Neural progenitor cell (in vitro differentiated cells): Measurements from ENCODE around the gene TANC1. TPM values are rescaled to one million over a fixed set of nuclear protein-coding genes. Genes with fewer than 3 reads are reported as not detected.

Source experiments
- DNase-seq: peaks from one replicate; pipeline ENCODE4 v3.0.0-alpha.2; 2016; ENCODE audit warnings: low spot score
- H2AFZ ChIP-seq: fragments of 200-600 bp; sonication (generic); replicated peaks from 2 replicates; pipeline ENCODE4 v1.6.1; 2016; ENCODE audit warnings: antibody characterized with exemption
- H3F3A ChIP-seq: fragments of 200-600 bp; sonication (generic); 2 replicates; pipeline ENCODE4 v1.6.1; 2016; ENCODE audit warnings: antibody characterized with exemption, low read depth
- H3K27ac ChIP-seq: fragments of 200-600 bp; sonication (generic); 2 replicates; pipeline ENCODE4 v1.5.1; 2016; ENCODE audit warnings: mild to moderate bottlenecking
- H3K27me3 ChIP-seq: fragments of 200-600 bp; sonication (generic); 2 replicates; pipeline ENCODE4 v1.6.1; 2016; ENCODE audit warnings: mild to moderate bottlenecking, moderate library complexity
- H3K36me3 ChIP-seq: fragments of 200-600 bp; sonication (generic); 2 replicates; pipeline ENCODE4 v1.5.1; 2016
- H3K4me1 ChIP-seq: fragments of 200-600 bp; sonication (generic); 2 replicates; pipeline ENCODE4 v1.6.1; 2016; ENCODE audit warnings: mixed run types
- H3K4me2 ChIP-seq: fragments of 200-600 bp; sonication (generic); 2 replicates; pipeline ENCODE4 v1.6.1; 2016
- H3K4me3 ChIP-seq: fragments of 200-600 bp; sonication (generic); 2 replicates; pipeline ENCODE4 v1.5.1; 2016
- H3K79me2 ChIP-seq: fragments of 200-600 bp; sonication (generic); 2 replicates; pipeline ENCODE4 v1.6.1; 2016; ENCODE audit warnings: low read depth
- H3K9ac ChIP-seq: fragments of 200-600 bp; sonication (generic); 2 replicates; pipeline ENCODE4 v1.6.1; 2016
- H3K9me3 ChIP-seq: fragments of 200-600 bp; sonication (generic); 2 replicates; pipeline ENCODE4 v1.5.1; 2016; ENCODE audit warnings: low read depth
- H4K20me1 ChIP-seq: fragments of 200-600 bp; sonication (generic); 2 replicates; pipeline ENCODE4 v1.6.1; 2016; ENCODE audit warnings: low read depth
- H3K27ac Mint-ChIP-seq: 3 replicates; pipeline ENCODE4 v1.8.0; 2021; ENCODE audit warnings: mixed read lengths
- H3K27me3 Mint-ChIP-seq: 2 replicates; pipeline ENCODE4 v1.8.0; 2022; ENCODE audit warnings: low read depth, mild to moderate bottlenecking, inconsistent platforms, moderate library complexity, mixed read lengths; ENCODE audit not compliant: insufficient read depth
- H3K36me3 Mint-ChIP-seq: 3 replicates; pipeline ENCODE4 v1.8.0; 2021; ENCODE audit warnings: mixed read lengths
- H3K4me1 Mint-ChIP-seq: 3 replicates; pipeline ENCODE4 v1.8.0; 2021; ENCODE audit warnings: mixed read lengths
- H3K4me3 Mint-ChIP-seq: 3 replicates; pipeline ENCODE4 v1.8.0; 2021; ENCODE audit warnings: mild to moderate bottlenecking, moderate library complexity, mixed read lengths
- H3K9me3 Mint-ChIP-seq: 3 replicates; pipeline ENCODE4 v1.8.0; 2020; ENCODE audit warnings: mixed read lengths
- EZH2 ChIP-seq: fragments of 200-600 bp; sonication (generic); IDR thresholded peaks from 2 replicates; pipeline ENCODE4 v1.6.1; 2017; ENCODE audit warnings: antibody characterized with exemption, mild to moderate bottlenecking, moderate library complexity
- EZH2phosphoT487 ChIP-seq: fragments of 200-600 bp; sonication (generic); IDR thresholded peaks from 2 replicates; pipeline ENCODE4 v1.6.1; 2017; ENCODE audit warnings: antibody characterized with exemption
- total RNA-seq: library from RNA; depleted of rRNA; stranded (reverse); fragments of >200 nt; gene quantifications from 2 replicates; pipeline ENCODE4 v1.2.3, GENCODE V29; 2015; ENCODE audit warnings: low replicate concordance
- TF ChIP-seq, protein P1 (sequence below): fragments of 200-600 bp; sonication (generic); IDR thresholded peaks from 2 replicates; pipeline ENCODE4 v1.5.1; 2017; ENCODE audit warnings: antibody characterized with exemption, mild to moderate bottlenecking

Gene TANC1
- total RNA-seq, 1 donor from 2014 or later: 11.9 TPM

- Histone ChIP-seq H3K9me3 (no peaks in the 10 kb centered on the region), H4K20me1 (no peaks in the 10 kb centered on the region), H3K27ac (no peak overlapping the region), H3K4me1 (peaks cover 14% of the 10 kb centered on the region), H3F3A (no peaks in the 10 kb centered on the region), H3K4me3 (no peak overlapping the region), H3K79me2 (no peaks in the 10 kb centered on the region), H3K36me3 (no peaks in the 10 kb centered on the region), H3K27me3 (no peaks in the 10 kb centered on the region), H2AFZ (no peak overlapping the region), H3K4me2 (no peak overlapping the region), H3K9ac (no peak overlapping the region)
- TF ChIP-seq EZH2: no peak
- TF ChIP-seq, protein P1, sequence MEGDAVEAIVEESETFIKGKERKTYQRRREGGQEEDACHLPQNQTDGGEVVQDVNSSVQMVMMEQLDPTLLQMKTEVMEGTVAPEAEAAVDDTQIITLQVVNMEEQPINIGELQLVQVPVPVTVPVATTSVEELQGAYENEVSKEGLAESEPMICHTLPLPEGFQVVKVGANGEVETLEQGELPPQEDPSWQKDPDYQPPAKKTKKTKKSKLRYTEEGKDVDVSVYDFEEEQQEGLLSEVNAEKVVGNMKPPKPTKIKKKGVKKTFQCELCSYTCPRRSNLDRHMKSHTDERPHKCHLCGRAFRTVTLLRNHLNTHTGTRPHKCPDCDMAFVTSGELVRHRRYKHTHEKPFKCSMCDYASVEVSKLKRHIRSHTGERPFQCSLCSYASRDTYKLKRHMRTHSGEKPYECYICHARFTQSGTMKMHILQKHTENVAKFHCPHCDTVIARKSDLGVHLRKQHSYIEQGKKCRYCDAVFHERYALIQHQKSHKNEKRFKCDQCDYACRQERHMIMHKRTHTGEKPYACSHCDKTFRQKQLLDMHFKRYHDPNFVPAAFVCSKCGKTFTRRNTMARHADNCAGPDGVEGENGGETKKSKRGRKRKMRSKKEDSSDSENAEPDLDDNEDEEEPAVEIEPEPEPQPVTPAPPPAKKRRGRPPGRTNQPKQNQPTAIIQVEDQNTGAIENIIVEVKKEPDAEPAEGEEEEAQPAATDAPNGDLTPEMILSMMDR: no peak
- no peak for TF ChIP-seq EZH2phosphoT487
- no peak for DNase-seq
- peaks cover 46% of the 10 kb centered on the region for H3K36me3 Mint-ChIP-seq
- peak overlapping the region; percentile 27 for H3K4me3 Mint-ChIP-seq
- H3K27ac Mint-ChIP-seq: peak overlapping the region; percentile 78
- H3K4me1 Mint-ChIP-seq: peaks cover 43% of the 10 kb centered on the region
- no peaks in the 10 kb centered on the region for H3K9me3 Mint-ChIP-seq
- H3K27me3 Mint-ChIP-seq: peaks cover 4% of the 10 kb centered on the region
These were observed 259.7 kb downstream of the TANC1 start for GRCh38 chr2:159228081-159228581.

DNA sequence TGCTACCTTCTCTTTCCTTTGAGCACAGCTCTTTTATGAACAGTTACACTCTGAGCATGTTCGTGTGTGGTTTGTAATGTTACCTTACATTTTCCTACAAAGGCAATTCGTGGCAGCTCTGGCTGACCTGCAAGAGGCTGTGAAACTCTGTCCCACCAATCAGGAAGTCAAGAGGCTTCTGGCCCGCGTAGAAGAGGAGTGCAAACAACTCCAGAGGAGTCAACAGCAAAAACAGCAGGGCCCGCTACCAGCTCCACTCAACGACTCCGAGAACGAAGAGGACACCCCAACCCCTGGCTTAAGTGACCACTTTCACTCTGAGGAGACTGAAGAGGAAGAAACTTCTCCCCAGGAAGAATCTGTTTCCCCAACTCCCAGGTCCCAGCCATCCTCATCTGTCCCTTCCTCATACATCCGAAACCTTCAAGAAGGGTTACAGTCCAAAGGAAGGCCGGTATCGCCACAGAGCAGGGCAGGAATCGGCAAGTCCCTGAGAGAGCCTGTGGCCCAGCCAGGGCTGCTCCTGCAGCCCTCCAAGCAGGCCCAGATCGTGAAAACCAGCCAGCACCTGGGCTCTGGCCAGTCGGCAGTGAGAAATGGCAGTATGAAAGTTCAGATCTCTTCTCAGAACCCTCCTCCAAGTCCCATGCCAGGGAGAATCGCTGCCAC, 261.2 kb downstream of the TANC1 start:
- no peak for DNase-seq
- Mint-ChIP-seq H3K4me3 (no peak overlapping the region), H3K27ac (no peak overlapping the region), H3K9me3 (no peaks in the 10 kb centered on the region), H3K27me3 (peaks cover 4% of the 10 kb centered on the region), H3K36me3 (peaks cover 37% of the 10 kb centered on the region), H3K4me1 (peaks cover 37% of the 10 kb centered on the region)
- H3K4me1 ChIP-seq: peaks cover 14% of the 10 kb centered on the region
- H3K36me3 ChIP-seq: no peaks in the 10 kb centered on the region
- no peak overlapping the region for H3K4me3 ChIP-seq
- H2AFZ ChIP-seq: no peak overlapping the region
- H3K79me2 ChIP-seq: no peaks in the 10 kb centered on the region
- no peak overlapping the region for H3K4me2 ChIP-seq
- H4K20me1 ChIP-seq: no peaks in the 10 kb centered on the region
- no peaks in the 10 kb centered on the region for H3K9me3 ChIP-seq
- no peak for TF ChIP-seq EZH2phosphoT487
- TF ChIP-seq, protein P1: no peak
- TF ChIP-seq EZH2: no peak
- no peaks in the 10 kb centered on the region for H3F3A ChIP-seq
- no peak overlapping the region for H3K27ac ChIP-seq
- no peaks in the 10 kb centered on the region for H3K27me3 ChIP-seq
- H3K9ac ChIP-seq: no peak overlapping the region

DNA sequence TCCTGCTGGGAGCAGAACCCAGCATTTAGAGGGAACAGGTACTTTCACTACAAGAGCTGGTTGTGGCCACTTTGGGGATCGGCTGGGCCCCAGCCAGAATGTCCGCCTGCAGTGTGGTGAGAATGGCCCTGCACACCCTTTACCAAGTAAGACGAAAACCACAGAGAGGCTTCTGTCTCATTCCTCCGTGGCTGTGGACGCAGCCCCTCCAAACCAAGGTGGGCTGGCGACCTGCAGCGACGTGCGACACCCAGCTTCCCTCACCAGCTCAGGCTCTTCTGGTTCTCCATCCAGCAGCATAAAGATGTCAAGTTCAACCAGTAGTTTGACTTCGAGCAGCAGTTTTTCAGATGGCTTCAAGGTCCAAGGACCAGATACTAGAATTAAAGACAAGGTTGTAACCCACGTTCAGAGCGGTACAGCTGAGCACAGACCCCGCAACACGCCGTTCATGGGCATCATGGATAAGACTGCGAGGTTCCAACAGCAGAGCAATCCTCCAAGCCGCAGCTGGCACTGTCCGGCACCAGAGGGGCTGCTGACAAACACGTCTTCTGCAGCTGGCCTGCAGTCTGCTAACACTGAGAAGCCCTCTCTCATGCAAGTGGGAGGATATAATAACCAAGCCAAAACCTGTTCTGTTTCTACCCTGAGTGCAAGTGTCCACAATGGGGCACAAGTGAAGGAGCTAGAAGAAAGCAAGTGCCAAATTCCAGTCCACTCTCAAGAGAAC, 261.9 kb downstream of the TANC1 start:
- Mint-ChIP-seq H3K4me3 (no peak overlapping the region), H3K4me1 (peaks cover 32% of the 10 kb centered on the region), H3K9me3 (no peaks in the 10 kb centered on the region), H3K27ac (peak overlapping the region; percentile 46), H3K27me3 (peaks cover 4% of the 10 kb centered on the region), H3K36me3 (peaks cover 35% of the 10 kb centered on the region)
- Histone ChIP-seq H3F3A (no peaks in the 10 kb centered on the region), H3K9me3 (no peaks in the 10 kb centered on the region), H3K4me3 (no peak overlapping the region), H3K27ac (no peak overlapping the region), H2AFZ (no peak overlapping the region), H3K79me2 (no peaks in the 10 kb centered on the region), H4K20me1 (no peaks in the 10 kb centered on the region), H3K9ac (no peak overlapping the region), H3K36me3 (no peaks in the 10 kb centered on the region), H3K4me1 (peaks cover 10% of the 10 kb centered on the region), H3K4me2 (no peak overlapping the region), H3K27me3 (no peaks in the 10 kb centered on the region)
- TF ChIP-seq, protein P1: no peak
- TF ChIP-seq EZH2phosphoT487 (no peak), EZH2 (no peak)
- no peak for DNase-seq
